ENCODE data around the gene FLG.

The FLG gene

DNA sequence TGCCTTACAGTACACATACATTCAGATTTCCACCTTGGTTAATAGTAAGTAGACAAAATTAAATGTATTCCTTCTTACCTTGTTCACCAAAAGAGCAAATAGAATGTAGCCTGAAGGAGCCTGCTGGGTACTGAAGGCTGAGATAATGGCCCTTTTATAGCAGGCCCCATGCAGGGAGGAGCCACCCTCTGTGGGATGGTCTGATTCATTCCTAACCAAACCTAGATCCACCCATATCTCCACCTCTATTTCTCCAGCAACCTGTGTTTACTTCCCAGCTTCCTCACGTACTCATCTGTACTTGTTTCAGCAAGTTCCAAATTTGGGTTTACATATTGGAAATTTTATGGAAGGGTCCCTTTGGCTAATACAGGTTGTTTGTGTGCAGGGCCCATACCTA is at the start of gene FLG:
TSS of gene FLG (minus strand) at position 129 of the 400 bp plus-strand sequence. CDS start 9,783 bp downstream, outside the sequence.
- H3K4me3 ChIP-seq (ENCODE audit: control insufficient read depth, low read depth, low read length), result no peak within 1 kb of the TSS
- no peak for DNase-seq (ENCODE audit: low read depth)
- TF ChIP-seq, protein P1, sequence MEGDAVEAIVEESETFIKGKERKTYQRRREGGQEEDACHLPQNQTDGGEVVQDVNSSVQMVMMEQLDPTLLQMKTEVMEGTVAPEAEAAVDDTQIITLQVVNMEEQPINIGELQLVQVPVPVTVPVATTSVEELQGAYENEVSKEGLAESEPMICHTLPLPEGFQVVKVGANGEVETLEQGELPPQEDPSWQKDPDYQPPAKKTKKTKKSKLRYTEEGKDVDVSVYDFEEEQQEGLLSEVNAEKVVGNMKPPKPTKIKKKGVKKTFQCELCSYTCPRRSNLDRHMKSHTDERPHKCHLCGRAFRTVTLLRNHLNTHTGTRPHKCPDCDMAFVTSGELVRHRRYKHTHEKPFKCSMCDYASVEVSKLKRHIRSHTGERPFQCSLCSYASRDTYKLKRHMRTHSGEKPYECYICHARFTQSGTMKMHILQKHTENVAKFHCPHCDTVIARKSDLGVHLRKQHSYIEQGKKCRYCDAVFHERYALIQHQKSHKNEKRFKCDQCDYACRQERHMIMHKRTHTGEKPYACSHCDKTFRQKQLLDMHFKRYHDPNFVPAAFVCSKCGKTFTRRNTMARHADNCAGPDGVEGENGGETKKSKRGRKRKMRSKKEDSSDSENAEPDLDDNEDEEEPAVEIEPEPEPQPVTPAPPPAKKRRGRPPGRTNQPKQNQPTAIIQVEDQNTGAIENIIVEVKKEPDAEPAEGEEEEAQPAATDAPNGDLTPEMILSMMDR (conservative IDR thresholded peaks at IDR 0.05; ENCODE audit: control insufficient read depth, insufficient read depth, low read depth, low read length), result no peak

DNA sequence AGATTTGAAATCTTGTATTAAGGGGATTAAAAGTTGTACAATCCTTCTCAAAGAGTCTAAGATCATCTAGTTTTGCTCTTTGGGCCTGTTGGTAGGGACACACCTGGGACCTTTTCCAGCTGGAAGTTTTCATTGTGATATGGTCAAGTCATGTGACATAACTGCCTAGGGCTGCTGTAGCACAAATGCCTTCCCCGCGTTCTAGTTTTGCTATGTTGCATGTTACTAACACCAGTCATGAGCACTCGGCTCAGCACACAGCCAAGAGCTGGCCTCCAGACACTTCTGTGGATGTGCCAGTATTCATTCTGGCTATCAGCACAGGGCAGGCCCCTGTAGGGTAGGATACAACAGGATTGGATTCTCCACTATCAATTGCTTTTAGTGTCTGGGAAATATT is 49.4 kb upstream of the FLG start:
- TF ChIP-seq, protein P1 (conservative IDR thresholded peaks at IDR 0.05; ENCODE audit: control insufficient read depth, insufficient read depth, low read depth, low read length), result no peak
- no peak for DNase-seq (ENCODE audit: low read depth)

DNA sequence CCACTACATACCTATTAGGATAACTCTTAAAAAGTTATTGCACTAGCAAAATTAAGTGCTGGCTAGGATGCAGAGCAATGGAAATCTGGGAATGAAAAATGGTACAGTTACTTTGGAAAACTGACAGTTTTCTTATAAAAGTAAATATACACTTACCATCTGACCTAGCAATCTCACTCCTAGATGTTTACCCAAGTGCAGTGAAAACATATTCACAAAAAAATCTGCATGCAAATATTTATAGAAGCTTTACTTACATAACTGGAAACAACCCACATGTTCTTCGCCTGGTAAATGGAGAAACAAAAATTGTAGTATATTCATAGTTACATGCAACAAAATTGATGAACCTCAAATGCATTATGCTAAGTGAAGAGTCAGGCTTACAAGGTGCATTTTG is 47.6 kb upstream of the FLG start:
- DNase-seq (ENCODE audit: low read depth), result no peak
- TF ChIP-seq, protein P1 (conservative IDR thresholded peaks at IDR 0.05; ENCODE audit: control insufficient read depth, insufficient read depth, low read depth, low read length), result no peak

More for the DNA sequence above, 49.4 kb upstream of the FLG start:
- no peak overlapping the region for H3K4me3 ChIP-seq (ENCODE audit: control insufficient read depth, low read depth, low read length)

DNA sequence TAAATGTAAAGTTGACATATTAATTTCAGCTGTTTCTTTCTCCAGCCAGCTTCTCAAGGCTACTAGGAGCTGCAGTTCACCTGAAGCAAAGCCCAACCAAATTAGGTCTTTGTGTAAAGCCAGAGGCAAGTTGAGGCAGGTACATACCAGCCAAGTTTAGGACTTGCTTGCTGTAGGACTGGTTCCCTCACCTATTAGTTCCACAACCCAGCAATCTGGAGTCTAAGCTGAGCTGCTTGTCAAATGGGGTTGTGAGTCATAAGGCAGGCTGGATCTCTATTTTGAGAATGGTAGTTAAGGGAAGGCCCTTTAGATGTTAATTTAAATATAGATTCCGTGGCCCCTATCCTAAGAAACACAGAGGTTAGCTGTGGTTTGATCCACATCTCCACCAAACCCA is 42.4 kb upstream of the FLG start:
- no peak for DNase-seq (ENCODE audit: low read depth)
- TF ChIP-seq, protein P1 (conservative IDR thresholded peaks at IDR 0.05; ENCODE audit: control insufficient read depth, insufficient read depth, low read depth, low read length), result no peak

More for the DNA sequence above, 47.6 kb upstream of the FLG start:
- H3K4me3 ChIP-seq (ENCODE audit: control insufficient read depth, low read depth, low read length), result no peak overlapping the region

DNA sequence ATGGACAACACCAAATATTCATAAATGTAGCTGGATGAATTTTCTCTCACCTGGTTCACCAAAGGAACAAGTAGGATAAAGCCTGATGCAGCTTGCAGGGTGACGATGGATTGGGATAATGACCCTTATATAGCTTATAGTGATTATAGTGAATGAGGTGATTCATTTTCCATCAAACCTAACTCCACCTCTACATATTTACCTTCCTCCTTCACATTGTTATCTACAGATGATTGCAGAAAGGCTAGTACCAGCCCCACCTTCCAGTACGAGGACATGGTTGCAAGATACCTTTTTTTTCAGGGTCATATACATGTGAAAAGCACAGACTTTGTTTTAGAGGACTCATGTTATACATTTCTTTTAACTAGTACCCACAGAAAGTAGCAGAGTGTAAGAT is 34.9 kb upstream of the FLG start, which contains the start of gene FLG2:
TSS of gene FLG2 (minus strand) at position 101 of the 400 bp plus-strand sequence. CDS start 1,122 bp downstream, outside the sequence.
- H3K4me3 ChIP-seq (ENCODE audit: control insufficient read depth, low read depth, low read length), result no peak within 1 kb of the TSS
- DNase-seq (ENCODE audit: low read depth), result no peak
- TF ChIP-seq, protein P1 (conservative IDR thresholded peaks at IDR 0.05; ENCODE audit: control insufficient read depth, insufficient read depth, low read depth, low read length), result no peak

More for the DNA sequence above, 42.4 kb upstream of the FLG start:
- H3K4me3 ChIP-seq (ENCODE audit: control insufficient read depth, low read depth, low read length), result no peak overlapping the region

DNA sequence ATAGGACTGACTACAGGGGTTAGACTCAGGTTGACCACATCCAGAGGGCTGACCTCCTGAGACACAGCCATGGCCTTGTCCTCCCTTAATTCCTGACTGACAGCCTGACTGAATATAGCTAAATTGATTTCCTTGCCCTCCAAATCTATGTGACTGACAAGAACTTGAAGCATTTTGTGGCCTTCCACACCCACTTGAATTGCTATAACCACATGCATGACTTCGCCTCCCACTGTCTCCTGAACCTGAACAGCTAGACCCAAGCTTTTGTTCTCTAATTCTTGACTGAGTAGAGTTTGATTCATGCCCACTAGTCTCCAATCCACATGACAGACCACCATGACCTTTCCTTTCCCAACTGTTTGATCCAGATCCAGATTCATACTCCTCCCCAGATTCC is 31.7 kb upstream of the FLG start:
- DNase-seq (ENCODE audit: low read depth), result no peak
- TF ChIP-seq, protein P1 (conservative IDR thresholded peaks at IDR 0.05; ENCODE audit: control insufficient read depth, insufficient read depth, low read depth, low read length), result no peak
- no peak overlapping the region for H3K4me3 ChIP-seq (ENCODE audit: control insufficient read depth, low read depth, low read length)

DNA sequence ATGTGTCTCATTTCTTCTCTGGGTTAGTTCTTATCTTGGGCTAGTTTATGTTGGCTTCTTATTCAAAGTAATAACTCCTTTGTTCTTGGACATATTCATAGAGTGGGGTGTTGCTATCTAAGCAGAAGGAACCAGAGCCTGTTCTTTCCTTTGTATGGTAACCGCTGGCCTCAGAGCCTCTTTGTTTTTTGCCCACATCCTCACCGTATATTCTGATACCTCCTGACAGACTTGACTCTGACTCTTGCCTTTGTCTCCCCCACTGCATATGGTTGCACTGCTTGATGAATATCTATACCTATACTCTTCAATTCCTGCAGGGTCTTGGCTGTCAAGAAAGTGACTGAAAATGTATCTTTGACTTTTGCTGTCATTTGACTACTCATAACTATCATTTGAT is 24.6 kb upstream of the FLG start:
- H3K4me3 ChIP-seq (ENCODE audit: control insufficient read depth, low read depth, low read length), result no peak overlapping the region
- no peak for DNase-seq (ENCODE audit: low read depth)
- TF ChIP-seq, protein P1 (conservative IDR thresholded peaks at IDR 0.05; ENCODE audit: control insufficient read depth, insufficient read depth, low read depth, low read length), result no peak

All from fibroblast of mammary gland (primary cell).